Esophagus muscularis mucosa (tissue), 3 donors: Measurements from ENCODE around the gene PFKFB1.

ENCODE experiments used
- CTCF ChIP-seq, 3 experiments: fragments of 200-600 bp in 2 of 3; fragments of 450-650 bp in 1 of 3; sonication (generic) in 2 of 3; IDR thresholded peaks; one replicate each; pipeline ENCODE4 v1.5.1; 2017 to 2019; ENCODE audit warnings: antibody characterized with exemption in 3 of 3, mild to moderate bottlenecking in 2 of 3, moderate library complexity in 1 of 3
- EP300 ChIP-seq: sonication (generic); formaldehyde crosslinking; IDR thresholded peaks from one replicate; pipeline ENCODE4 v1.6.1; 2017; ENCODE audit warnings: antibody characterized with exemption

- TF ChIP-seq CTCF (IDR thresholded peaks at IDR 0.05) (no peak), EP300 (no peak)
Observed at GRCh38 chrX:54994099-54994498, at the start of gene PFKFB1.
